Measurements from ENCODE around the gene FAM89B.

FAM89B gene

GRCh38 chr11:65554842-65555430 is 17.4 kb upstream of the FAM89B start:
- no peak for DNase-seq (ENCODE audit: low read depth)
- TF ChIP-seq CTCF (conservative IDR thresholded peaks at IDR 0.05; ENCODE audit: low read depth, low read length) = no peak
- H3K4me3 ChIP-seq (ENCODE audit: low read depth, low read length) = no peak overlapping the region

DNA sequence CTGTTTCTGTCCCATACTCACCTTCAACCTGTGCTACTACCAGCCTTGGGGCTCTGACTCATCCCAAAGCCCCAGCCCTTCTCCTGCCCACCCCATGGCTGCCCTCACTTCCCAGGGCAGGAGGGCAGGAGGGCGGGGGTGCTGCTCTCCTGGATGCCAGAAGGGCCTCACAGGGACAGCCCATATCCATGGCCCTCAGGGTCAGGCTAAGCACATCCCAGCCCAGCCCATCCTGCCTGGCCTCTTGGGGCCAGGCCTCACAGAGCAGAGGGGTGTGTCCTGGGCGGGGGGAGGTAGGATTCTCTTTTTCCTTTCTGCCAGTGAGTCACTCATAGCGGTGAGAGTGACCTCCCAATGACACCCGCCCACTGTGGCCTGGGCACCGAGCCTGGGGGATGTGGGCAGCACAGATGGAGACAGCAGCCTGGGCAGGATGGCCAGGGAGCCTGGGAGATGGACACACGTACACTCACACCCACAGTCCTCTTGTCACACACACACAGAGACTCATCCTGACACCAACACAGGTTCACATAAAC is 16.6 kb upstream of the FAM89B start:
- DNase-seq (ENCODE audit: low read depth) = peak; percentile 68
- TF ChIP-seq CTCF (conservative IDR thresholded peaks at IDR 0.05; ENCODE audit: low read depth, low read length) = no peak
- peak overlapping the region; percentile 30 for H3K4me3 ChIP-seq (ENCODE audit: low read depth, low read length)

- H3K4me3 ChIP-seq (ENCODE audit: low read depth, low read length) = peak overlapping the region; percentile 65
- no peak for TF ChIP-seq CTCF (conservative IDR thresholded peaks at IDR 0.05; ENCODE audit: low read depth, low read length)
- no peak for DNase-seq (ENCODE audit: low read depth)
These were observed 15.7 kb upstream of the FAM89B start for GRCh38 chr11:65556470-65557279.

DNA sequence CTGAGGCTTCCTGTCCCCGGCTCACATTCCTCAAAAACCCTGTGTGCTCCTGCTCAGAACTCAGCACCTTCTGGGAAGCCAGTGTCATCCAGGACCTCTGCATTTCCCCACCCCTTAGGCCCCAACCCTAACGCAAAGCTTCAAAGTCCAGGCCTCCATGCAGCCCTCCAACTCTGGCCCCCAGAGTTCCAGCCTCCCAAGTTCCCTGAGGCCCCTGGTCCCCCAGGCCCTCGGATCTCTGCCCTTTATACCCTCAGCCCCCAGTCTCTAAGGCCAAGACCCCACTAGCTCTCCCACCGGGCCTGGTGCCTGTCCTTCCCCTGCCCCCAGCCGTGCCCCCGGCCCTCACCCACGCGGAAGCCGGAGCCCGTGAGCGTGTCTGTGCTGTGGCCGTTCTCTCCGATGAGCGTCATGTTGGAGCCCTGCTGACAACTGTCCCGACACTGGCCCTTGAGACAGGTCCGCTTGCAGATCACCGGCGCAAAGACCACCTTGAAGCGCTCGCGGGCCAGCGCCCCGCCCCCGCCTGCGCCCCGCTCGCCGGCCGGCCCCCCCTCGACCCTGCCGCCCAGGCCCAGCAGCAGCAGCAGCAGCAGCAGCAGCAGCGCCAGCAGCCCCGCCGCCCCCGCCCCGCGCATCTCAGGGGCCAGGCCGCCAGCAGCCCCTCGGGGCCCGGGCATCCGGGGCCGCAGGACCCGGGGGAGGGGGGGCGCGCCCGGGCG is 14.9 kb upstream of the FAM89B start:
- no peak for TF ChIP-seq CTCF (conservative IDR thresholded peaks at IDR 0.05; ENCODE audit: low read depth, low read length)
- no peak for DNase-seq (ENCODE audit: low read depth)

GRCh38 chr11:65558002-65558929 is 14.1 kb upstream of the FAM89B start, which contains the start of gene LTBP3:
Gene LTBP3, minus strand, starts transcription at chr11:65558359. Its CDS starts 400 bp downstream, at chr11:65557959.
- H3K4me3 ChIP-seq (ENCODE audit: low read depth, low read length) = peak within 1 kb of the TSS; percentile 65
- DNase-seq (ENCODE audit: low read depth) = peak; percentile 88
- no peak for TF ChIP-seq CTCF (conservative IDR thresholded peaks at IDR 0.05; ENCODE audit: low read depth, low read length)

More for the DNA sequence above, 14.9 kb upstream of the FAM89B start:
- H3K4me3 ChIP-seq (ENCODE audit: low read depth, low read length) = peak overlapping the region; percentile 65

GRCh38 chr11:65558930-65559509 is 13.3 kb upstream of the FAM89B start:
- DNase-seq (ENCODE audit: low read depth) = peak; percentile 58
- peak overlapping the region; percentile 65 for H3K4me3 ChIP-seq (ENCODE audit: low read depth, low read length)
- TF ChIP-seq CTCF (conservative IDR thresholded peaks at IDR 0.05; ENCODE audit: low read depth, low read length) = peak; percentile 18

Measured in choroid plexus epithelial cell (primary cell).